ENCODE data around the gene AFF3. TPM values are rescaled to one million over a fixed set of nuclear protein-coding genes. Genes with fewer than 3 reads are reported as not detected.

AFF3 gene
- total RNA-seq, 1 experiment from 2014 or later, result 0.22 TPM

DNA sequence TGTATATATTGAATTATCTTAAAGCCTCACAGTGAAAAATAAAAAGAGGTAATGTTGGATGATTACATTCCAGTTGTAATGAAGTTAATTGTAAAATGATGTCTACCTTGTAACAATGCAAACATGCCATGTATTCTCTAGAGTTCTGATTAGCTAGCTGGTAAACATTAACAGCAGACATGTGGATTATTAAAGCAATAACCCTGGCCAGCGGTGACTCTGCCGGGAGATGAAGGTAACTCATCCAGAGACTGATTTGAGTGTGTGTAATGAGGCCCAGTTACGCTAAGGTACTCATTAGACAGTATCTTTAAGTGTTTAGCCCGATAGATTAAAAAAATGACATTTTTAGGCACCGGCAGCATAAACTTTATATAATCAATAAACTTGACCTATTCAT lies 573.0 kb downstream of the AFF3 start:
- Histone ChIP-seq H4K91ac (ENCODE audit: insufficient read length, low read depth, low read length) (no peak overlapping the region), H3K9me3 (ENCODE audit: control insufficient read depth, low read depth, low read length) (no peaks in the 10 kb centered on the region), H4K20me1 (ENCODE audit: control insufficient read depth, insufficient read depth, insufficient read length) (no peaks in the 10 kb centered on the region), H3K4me1 (ENCODE audit: insufficient read depth, low read length) (no peaks in the 10 kb centered on the region; the same call in 1 of the 2 replicates), H3K23me2 (ENCODE audit: insufficient read length, low read depth, low read length, poor library complexity, severe bottlenecking) (no peaks in the 10 kb centered on the region), H3K18ac (ENCODE audit: insufficient read length, low read depth, low read length) (no peak overlapping the region), H3K4me2 (ENCODE audit: insufficient read depth, insufficient read length, low read length) (no peak overlapping the region), H3K14ac (ENCODE audit: insufficient read depth, low read length) (no peak overlapping the region), H3K79me2 (ENCODE audit: insufficient read depth, low read length) (no peaks in the 10 kb centered on the region), H4K5ac (ENCODE audit: insufficient read length, low read depth, low read length) (no peak overlapping the region), H2BK12ac (ENCODE audit: insufficient read length, low read depth, low read length) (no peak overlapping the region), H3K23ac (ENCODE audit: insufficient read length, low read depth, low read length) (no peak overlapping the region), H3K79me1 (ENCODE audit: insufficient read depth, low read depth, low read length, poor library complexity, severe bottlenecking) (no peaks in the 10 kb centered on the region), H3K27ac (ENCODE audit: insufficient read length, low read depth, low read length) (no peak overlapping the region), H3K4ac (ENCODE audit: low read depth, low read length) (no peak overlapping the region), H4K8ac (replicated peaks; ENCODE audit: insufficient read length, low read depth, low read length) (no peak overlapping the region), H2BK20ac (ENCODE audit: low read depth, low read length, poor library complexity, severe bottlenecking) (no peak overlapping the region), H3T11ph (ENCODE audit: low read length) (no peak overlapping the region), H2BK120ac (ENCODE audit: low read depth, low read length, poor library complexity, severe bottlenecking) (no peak overlapping the region), H3K56ac (ENCODE audit: insufficient read length, low read depth, low read length) (no peak overlapping the region), H2AK5ac (ENCODE audit: insufficient read length, low read length) (no peak overlapping the region), H2AFZ (ENCODE audit: low read length) (no peak overlapping the region), H3K9ac (ENCODE audit: extremely low read depth, insufficient read length, low read length) (no peak overlapping the region), H2BK5ac (ENCODE audit: insufficient read length, low read length) (no peak overlapping the region), H2BK15ac (ENCODE audit: low read depth, low read length) (no peak overlapping the region), H3K27me3 (ENCODE audit: insufficient read depth, low read length) (no peaks in the 10 kb centered on the region)
- Mint-ChIP-seq H3K4me3 (no peak overlapping the region), H3K36me3 (ENCODE audit: insufficient read depth in 1 of 3, low read depth in 3 of 3) (no peaks in the 10 kb centered on the region), H3K27ac (no peak overlapping the region), H3K27me3 (ENCODE audit: low read depth) (no peaks in the 10 kb centered on the region; the same call in 1 of the 2 replicates), H3K4me1 (peaks cover 28 to 32% of the 10 kb centered on the region in 2 experiments), H3K9me3 (no peaks in the 10 kb centered on the region)
- no peak for DNase-seq
- TF ChIP-seq, protein P1, sequence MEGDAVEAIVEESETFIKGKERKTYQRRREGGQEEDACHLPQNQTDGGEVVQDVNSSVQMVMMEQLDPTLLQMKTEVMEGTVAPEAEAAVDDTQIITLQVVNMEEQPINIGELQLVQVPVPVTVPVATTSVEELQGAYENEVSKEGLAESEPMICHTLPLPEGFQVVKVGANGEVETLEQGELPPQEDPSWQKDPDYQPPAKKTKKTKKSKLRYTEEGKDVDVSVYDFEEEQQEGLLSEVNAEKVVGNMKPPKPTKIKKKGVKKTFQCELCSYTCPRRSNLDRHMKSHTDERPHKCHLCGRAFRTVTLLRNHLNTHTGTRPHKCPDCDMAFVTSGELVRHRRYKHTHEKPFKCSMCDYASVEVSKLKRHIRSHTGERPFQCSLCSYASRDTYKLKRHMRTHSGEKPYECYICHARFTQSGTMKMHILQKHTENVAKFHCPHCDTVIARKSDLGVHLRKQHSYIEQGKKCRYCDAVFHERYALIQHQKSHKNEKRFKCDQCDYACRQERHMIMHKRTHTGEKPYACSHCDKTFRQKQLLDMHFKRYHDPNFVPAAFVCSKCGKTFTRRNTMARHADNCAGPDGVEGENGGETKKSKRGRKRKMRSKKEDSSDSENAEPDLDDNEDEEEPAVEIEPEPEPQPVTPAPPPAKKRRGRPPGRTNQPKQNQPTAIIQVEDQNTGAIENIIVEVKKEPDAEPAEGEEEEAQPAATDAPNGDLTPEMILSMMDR (conservative IDR thresholded peaks at IDR 0.05), result no peak
- WGBS (ENCODE audit: extremely low coverage, insufficient read length, low lambda C conversion rate), result no CpG with 5 or more reads among the region's 5 CpGs
